ENCODE results near the gene PSENEN. TPM values are rescaled to one million over a fixed set of nuclear protein-coding genes. Genes with fewer than 3 reads are reported as not detected.
"Not testable (repeated sequence)": the region's sequence is repeated elsewhere in the genome, so short reads cannot be mapped to it uniquely, and the experiment has no call there.

The PSENEN gene
- total and polyA plus RNA-seq, 11 donors, result 25.2 to 95.1 (median 42.3) TPM

GRCh38 chr19:35721374-35721773 lies 24.1 kb upstream of the PSENEN start:
- no peak for TF ChIP-seq POLR2A (IDR thresholded peaks at IDR 0.05)
- TF ChIP-seq, protein P1, sequence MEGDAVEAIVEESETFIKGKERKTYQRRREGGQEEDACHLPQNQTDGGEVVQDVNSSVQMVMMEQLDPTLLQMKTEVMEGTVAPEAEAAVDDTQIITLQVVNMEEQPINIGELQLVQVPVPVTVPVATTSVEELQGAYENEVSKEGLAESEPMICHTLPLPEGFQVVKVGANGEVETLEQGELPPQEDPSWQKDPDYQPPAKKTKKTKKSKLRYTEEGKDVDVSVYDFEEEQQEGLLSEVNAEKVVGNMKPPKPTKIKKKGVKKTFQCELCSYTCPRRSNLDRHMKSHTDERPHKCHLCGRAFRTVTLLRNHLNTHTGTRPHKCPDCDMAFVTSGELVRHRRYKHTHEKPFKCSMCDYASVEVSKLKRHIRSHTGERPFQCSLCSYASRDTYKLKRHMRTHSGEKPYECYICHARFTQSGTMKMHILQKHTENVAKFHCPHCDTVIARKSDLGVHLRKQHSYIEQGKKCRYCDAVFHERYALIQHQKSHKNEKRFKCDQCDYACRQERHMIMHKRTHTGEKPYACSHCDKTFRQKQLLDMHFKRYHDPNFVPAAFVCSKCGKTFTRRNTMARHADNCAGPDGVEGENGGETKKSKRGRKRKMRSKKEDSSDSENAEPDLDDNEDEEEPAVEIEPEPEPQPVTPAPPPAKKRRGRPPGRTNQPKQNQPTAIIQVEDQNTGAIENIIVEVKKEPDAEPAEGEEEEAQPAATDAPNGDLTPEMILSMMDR (IDR thresholded peaks at IDR 0.05), result no peak

DNA sequence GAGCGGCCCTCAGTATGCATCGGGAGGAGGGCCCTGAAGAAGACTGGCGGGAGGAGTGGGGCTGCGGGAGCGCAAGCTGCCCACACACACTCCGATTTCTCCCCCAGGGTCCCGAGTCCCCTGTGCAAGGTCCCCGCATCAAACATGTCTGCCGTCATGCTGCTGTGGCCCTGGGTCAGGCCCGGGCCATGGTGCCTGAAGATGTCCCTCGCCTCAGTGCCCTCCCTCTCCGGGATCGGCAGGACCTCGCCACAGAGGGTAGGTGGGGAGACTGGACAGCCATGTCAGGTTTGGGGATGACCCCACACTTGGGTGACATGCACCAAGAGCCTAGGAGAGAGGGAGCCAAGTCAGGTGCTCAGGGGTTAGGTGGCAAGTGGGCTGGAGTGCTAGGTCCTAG lies 23.0 kb upstream of the PSENEN start:
- WGBS, 4 donors, result 91 to 96% (median 95%) methylated on average over 5 to 14 of the region's 14 CpGs
- H3K4me1 ChIP-seq, result peaks cover 0 to 25% (median 11%) of the 10 kb centered on the region in 12 donors
- no peak for TF ChIP-seq POLR2A (IDR thresholded peaks at IDR 0.05)
- TF ChIP-seq, protein P1 (IDR thresholded peaks at IDR 0.05), result no peak
- peaks cover 8 to 79% (median 68%) of the 10 kb centered on the region in 9 donors for H3K36me3 ChIP-seq
- no peak for ATAC-seq
- intact Hi-C loops (cut with DNase I), result no loop called here
- H3K27me3 ChIP-seq, result no peaks in the 10 kb centered on the region
- no peaks in the 10 kb centered on the region for H3K9me3 ChIP-seq
- no peak for DNase-seq
- H3K4me3 ChIP-seq, result no peak overlapping the region
- H3K27ac ChIP-seq, result no peak overlapping the region

More at GRCh38 chr19:35721374-35721773, 24.1 kb upstream of the PSENEN start:
- H3K27ac ChIP-seq, result no peak overlapping the region
- peaks cover 3 to 26% (median 12%) of the 10 kb centered on the region in 12 donors for H3K4me1 ChIP-seq
- WGBS, 4 donors, result 89 to 98% (median 94%) methylated on average over 5 to 16 of the region's 16 CpGs
- intact Hi-C loops (cut with DNase I), result no loop called here
- H3K36me3 ChIP-seq, result peaks cover 8 to 68% (median 57%) of the 10 kb centered on the region in 9 donors
- H3K9me3 ChIP-seq, result no peaks in the 10 kb centered on the region
- DNase-seq (no peak), ATAC-seq (no peak)
- H3K27me3 ChIP-seq, result no peaks in the 10 kb centered on the region
- no peak overlapping the region for H3K4me3 ChIP-seq

DNA sequence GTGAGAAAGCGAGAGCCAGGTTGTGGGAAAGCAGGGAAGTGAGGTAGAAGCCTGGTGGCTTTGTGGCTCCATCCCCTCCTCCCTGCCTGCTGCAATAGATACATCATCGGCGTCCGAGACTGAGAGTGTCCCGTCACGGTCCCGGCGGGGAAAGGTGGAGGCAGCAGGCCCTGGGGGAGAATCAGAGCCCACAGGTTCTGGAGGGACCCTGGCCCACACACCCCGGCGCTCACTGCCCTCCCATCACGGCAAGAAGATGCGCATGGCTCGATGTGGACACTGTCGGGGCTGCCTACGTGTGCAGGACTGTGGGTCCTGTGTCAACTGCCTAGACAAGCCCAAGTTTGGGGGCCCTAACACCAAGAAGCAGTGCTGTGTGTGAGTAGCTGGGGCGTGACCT lies 22.6 kb upstream of the PSENEN start:
- Histone ChIP-seq H3K9me3 (no peaks in the 10 kb centered on the region), H3K27ac (no peak overlapping the region), H3K4me3 (no peak overlapping the region), H3K4me1 (peaks cover 0 to 25% (median 11%) of the 10 kb centered on the region in 12 donors), H3K27me3 (no peaks in the 10 kb centered on the region), H3K36me3 (peaks cover 8 to 84% (median 72%) of the 10 kb centered on the region in 9 donors)
- no peak for ATAC-seq
- TF ChIP-seq, protein P1 (IDR thresholded peaks at IDR 0.05), result no peak
- TF ChIP-seq POLR2A (IDR thresholded peaks at IDR 0.05), result no peak
- DNase-seq, result no peak
- intact Hi-C loops (cut with DNase I), result no loop called here
- 87 to 96% (median 95%) methylated on average over 5 to 16 of the region's 16 CpGs for WGBS, 4 donors

- TF ChIP-seq POLR2A (IDR thresholded peaks at IDR 0.05), result no peak
- TF ChIP-seq, protein P1 (IDR thresholded peaks at IDR 0.05), result no peak
- H3K27me3 ChIP-seq, result no peaks in the 10 kb centered on the region
These were observed 21.8 kb upstream of the PSENEN start for GRCh38 chr19:35723671-35724070.

DNA sequence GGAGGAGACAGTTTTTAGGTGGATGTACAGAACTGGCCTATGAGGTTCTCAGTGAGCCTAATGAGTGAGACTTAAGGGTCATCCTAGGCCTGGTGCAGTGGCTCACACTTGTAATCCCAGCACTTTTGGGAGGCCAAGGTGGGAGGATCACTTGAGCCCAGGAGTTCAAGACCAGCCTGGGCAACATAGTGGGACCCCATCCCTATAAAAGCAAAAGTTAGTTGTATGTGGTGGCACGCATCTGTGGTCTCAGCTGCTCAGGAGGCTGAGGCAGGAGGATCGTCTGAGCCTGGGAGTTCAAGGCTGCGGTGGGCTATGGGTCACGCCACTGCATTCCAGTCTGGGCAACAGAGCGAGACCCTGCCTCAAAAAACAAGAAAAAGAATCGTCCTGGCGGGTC lies 21.3 kb upstream of the PSENEN start:
- peaks cover 13 to 96% (median 84%) of the 10 kb centered on the region in 9 donors for H3K36me3 ChIP-seq
- H3K27me3 ChIP-seq; H3K9me3 ChIP-seq; intact Hi-C loops (cut with DNase I); DNase-seq; H3K27ac ChIP-seq; ATAC-seq; H3K4me3 ChIP-seq: not testable (repeated sequence)
- 95 to 97% (median 96%) methylated on average over 7 of the region's 7 CpGs for WGBS, 4 donors
- peaks cover 0 to 15% (median 5%) of the 10 kb centered on the region in 12 donors for H3K4me1 ChIP-seq

More at GRCh38 chr19:35723671-35724070, 21.8 kb upstream of the PSENEN start:
- Histone ChIP-seq H3K4me1 (peaks cover 0 to 20% (median 9%) of the 10 kb centered on the region in 12 donors), H3K4me3 (no peak overlapping the region), H3K9me3 (no peaks in the 10 kb centered on the region), H3K36me3 (peaks cover 8 to 91% (median 80%) of the 10 kb centered on the region in 9 donors), H3K27ac (no peak overlapping the region)
- 94 to 96% (median 95%) methylated on average over 24 of the region's 24 CpGs for WGBS, 4 donors
- ATAC-seq (no peak), DNase-seq (no peak)
- intact Hi-C loops (cut with DNase I), result no loop called here
